HS-27A (cell line): ENCODE results near the gene BABAM2.
"Not testable (repeated sequence)": the region's sequence is repeated elsewhere in the genome, so short reads cannot be mapped to it uniquely, and the experiment has no call there.

Experiments used
- DNase-seq: peaks from one replicate; pipeline ENCODE4 v3.0.0-alpha.2; 2012; ENCODE audit warnings: low read depth, missing footprints

Gene BABAM2

DNA sequence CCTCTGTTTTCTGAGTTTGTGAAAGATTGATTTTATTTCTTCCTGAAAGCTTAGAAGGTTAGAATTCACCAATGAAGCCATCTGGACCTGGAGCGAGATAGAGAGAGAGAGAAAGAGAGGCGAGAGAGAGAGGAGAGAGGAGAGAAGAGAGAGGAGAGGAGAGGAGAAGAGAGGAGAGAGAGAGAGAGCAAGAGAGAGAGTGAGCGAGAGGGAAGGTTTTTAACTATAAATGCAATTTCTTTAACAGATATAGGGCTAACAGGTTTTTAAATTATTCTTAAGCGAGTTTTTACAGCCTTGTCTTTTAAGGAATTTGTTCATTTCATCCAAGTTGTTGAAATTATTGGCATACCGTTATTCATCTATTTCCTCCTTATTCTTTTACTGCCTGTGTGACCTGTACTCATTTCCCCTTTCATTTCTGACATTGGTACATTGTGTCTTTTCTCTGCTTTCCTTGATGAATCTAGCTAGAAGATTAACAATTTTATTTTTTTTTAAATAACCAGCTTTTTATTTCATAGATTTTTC is 56.1 kb downstream of the BABAM2 start:
- no peak for DNase-seq

- DNase-seq = no peak
Observed at GRCh38 chr2:27952070-27952469, 61.5 kb downstream of the BABAM2 start.

DNA sequence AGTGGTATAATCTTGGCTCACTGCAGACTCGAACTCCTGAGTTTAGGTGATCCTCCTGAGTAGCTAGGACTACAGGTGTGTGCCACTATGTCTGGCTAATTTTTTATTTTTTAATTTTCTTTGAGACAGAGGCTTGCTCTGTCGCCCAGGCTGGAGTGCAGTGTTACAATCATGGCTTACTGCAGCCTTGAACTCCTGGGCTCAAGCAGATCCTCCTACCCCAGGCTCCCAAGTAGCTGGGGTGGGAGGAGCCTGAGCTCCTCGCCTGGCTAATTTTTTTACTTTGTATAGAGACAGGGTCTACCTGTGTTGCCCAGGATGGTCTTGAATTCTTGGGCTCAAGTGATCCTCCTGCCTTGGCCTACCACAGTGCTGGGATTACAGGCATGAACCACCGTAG is 62.5 kb downstream of the BABAM2 start:
- no peak for DNase-seq

GRCh38 chr2:27954221-27954673 is 63.7 kb downstream of the BABAM2 start:
- DNase-seq = no peak

- peak; percentile 85 for DNase-seq
Observed at GRCh38 chr2:27954771-27955383, 64.3 kb downstream of the BABAM2 start.

DNA sequence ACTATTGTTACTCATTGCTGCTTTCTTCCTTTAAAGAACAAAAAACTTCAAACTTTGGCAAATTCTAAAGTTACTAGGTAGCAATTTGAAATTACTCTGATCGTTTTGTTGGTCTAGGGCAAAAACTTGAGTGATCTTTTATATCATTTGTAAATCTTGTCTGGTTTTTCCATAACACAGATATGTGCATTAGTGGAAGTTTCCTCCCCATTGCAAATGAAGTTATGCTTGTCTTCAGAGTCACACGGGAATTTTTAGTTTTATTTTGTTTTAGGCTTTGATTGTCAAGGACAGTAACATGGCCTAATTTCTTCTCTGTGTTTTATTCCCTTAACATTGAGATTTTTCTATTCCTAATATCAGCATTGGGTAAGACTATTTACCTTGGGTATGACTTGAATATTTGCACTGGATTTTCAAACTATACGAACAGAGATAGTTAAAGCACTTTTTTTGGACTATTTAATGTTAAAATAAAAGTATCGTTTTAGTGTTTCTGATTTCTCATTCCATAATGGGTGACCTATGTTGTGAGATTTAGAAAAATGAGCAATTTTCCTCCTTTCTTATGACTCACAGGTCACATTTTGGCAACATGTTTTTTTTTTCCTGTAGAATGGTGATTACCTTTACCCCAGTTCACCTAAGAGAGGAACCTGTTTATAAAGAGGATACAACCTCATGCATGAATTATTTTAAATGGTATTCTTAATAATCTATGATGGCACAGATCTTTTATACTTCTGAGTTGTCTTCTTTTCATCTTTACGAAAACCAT is 65.0 kb downstream of the BABAM2 start:
- DNase-seq = no peak

- DNase-seq = no peak
Observed at GRCh38 chr2:27956888-27957287, 66.4 kb downstream of the BABAM2 start.

DNA sequence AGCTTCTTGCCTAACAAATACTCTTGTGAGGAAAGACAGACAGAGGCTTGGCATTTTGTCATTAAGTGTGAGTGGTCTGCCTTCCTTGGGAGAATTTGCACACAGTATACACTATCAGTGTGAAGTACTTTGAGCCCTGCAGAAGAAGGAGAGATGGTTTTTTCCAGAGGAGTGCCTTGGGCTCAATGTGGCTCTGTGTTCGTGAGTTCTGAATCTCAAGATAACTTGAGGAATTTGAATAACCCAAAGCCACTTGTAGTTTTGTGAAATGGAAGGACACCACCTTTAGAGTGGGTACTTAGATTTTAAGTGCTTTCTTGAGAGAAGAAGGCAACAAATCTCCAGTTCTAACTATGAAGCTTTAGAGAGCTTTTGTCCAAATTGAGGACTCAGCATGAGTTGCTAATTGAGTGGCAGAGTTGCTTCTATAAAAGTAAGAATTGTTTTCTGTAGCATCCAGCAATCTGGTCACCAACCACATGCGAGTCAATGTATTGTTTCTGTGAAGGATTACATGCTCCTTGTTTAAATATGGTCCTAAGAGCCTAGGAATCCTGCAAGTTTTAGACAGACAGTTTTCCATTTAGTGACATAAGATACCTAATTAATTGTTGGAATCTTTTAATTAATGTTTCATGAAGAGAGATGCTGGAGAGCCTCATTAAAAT is 68.3 kb downstream of the BABAM2 start:
- DNase-seq = no peak

GRCh38 chr2:27959496-27959895 is 69.0 kb downstream of the BABAM2 start:
- DNase-seq = no peak

DNA sequence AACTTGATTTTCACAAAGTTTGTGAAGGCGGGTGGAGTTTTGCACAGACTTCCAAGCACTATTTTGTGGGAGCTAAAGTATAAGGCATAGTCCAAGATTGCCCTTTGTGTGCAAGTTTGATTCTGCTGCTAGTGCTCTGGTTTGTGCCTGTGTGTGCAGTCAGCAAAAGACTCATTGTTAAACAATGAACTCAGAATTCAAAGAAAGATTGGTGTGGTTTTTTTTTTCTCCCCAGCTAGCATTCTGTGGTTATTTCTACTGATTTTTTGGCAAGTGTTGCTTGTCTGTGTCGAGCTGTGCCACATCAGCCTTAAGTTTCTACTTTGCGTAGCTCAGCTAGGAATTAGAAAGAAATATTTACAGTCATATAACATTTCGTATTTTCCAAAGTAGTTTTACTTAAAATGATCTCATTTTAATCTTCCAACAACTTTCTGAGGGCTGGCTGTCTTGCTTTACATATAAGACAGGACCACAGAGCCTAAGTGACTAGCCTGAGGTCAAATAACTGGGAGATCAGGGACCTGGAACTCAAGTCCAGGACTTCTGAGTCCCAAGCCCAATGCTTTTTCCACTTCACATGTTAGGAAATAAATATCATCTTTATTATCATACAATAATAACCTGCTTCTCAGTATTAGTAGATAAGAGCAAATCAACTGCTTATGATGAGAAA is 69.8 kb downstream of the BABAM2 start:
- peak; percentile 70 for DNase-seq

DNA sequence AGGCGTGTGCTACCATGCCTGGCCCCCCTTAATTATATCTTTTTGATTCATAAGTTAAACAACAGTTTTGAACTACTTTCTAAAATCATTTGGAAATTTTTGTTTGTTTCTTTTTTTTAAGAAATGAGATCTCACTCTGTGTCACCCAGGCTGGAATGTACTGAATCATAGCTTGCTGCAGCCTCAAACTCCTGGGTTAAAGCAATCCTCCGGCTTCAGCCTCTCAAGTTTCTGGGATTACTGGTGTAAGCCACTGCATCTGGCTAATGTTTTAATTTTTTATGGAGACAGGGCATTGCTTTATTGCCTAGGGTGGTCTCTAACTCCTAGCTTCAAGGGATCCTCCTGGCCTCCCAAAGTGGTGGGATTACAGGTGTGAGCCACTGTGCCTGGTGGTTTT is 71.5 kb downstream of the BABAM2 start:
- no peak for DNase-seq

DNA sequence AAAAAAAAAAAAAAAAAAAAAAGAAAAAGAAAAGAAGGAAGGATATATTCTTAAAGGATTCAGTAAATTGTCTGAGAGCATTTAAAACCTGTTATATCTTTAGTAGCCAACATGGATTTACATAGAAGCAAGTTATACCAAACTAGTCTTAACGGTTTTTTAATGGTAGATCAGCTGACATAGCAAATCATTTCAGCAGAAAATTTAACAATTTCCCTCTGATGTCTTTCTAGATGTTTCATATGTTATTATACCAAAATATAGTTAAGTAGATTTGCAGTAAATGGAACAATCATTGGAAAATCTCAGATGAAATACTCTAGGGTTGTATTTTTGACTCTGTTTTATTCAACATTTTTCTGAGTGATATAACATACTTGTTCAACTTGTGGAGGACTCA is 72.9 kb downstream of the BABAM2 start:
- no peak for DNase-seq

DNA sequence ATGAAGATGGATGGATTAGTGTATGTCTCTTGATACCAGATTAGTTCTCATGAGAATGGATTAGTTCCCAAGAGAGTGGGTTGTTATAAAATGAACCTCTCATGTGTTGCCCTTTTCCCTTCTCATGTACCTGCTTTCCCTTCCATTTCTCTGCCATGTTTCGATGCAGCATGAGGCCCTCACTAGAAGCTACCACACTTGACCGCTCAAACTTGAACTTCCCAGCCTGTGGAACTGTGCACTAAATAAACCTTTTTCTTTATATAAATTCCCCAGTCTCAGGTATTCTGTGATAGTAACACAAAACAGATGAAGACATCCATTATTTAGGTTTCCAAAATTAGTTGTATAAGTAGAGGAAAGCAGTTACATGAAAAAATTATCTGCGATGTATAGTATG is 73.5 kb downstream of the BABAM2 start:
- DNase-seq = no peak

DNA sequence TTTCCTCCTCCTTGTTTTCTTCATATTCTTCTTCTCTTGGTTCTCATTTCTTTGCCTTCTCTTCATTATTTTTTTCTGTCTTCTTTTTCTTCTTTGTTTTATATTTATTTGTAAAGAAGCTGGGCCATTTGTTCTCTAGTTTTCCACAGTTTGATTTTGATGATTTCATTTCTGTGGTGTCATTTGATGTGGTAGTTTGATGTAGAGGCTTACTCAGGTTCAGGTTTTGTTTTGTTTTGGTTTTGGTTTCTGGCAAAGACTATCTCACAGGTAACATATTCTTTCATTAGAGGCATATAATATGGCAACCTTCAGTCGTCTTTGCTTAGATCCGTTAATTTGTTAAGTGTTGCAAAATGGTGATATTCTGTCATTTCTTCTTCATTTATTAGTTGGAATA is 75.3 kb downstream of the BABAM2 start:
- DNase-seq = no peak

DNA sequence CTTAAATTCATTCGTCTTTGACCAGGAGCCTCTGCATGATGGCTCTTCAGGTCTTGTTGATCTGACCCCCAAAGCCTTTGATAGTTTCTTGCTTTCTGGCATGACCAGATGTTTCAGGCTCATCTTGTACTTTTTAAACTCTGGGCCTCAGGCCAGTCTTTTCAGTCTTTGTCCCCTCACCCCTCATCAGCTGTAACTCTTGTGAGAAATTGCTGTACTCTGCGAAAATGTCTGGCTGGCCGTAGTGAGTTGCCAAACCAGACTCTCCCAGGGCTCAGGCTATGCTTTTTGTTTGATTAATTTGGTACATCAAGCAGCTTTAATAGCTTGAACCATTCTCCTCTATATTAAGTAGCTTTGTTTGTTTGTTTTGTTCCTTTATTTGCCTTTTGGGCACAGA is 75.9 kb downstream of the BABAM2 start:
- no peak for DNase-seq

GRCh38 chr2:27967076-27967475 is 76.5 kb downstream of the BABAM2 start:
- DNase-seq = no peak

DNA sequence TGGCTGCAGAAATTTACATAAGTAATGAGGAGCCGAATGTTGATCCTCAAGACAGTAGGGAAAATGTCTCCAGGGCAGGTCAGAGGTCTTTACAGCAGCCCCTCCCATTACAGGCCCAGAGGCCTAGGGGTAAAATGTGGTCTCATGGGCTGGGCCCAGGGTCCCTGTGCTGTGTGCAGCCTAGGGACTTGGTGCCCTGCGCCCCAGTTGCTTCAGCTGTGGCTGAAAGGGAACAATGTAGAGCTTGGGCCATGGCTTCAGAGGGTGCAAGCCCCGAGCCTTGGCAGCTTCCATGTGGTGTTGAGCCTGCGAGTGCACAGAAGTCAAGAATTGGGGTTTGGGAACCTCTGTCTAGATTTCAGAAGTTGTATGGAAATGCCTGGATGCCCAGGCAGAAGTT is 77.5 kb downstream of the BABAM2 start:
- not testable (repeated sequence) for DNase-seq

- DNase-seq = not testable (repeated sequence)
Observed at GRCh38 chr2:27968957-27969356, 78.4 kb downstream of the BABAM2 start.

DNA sequence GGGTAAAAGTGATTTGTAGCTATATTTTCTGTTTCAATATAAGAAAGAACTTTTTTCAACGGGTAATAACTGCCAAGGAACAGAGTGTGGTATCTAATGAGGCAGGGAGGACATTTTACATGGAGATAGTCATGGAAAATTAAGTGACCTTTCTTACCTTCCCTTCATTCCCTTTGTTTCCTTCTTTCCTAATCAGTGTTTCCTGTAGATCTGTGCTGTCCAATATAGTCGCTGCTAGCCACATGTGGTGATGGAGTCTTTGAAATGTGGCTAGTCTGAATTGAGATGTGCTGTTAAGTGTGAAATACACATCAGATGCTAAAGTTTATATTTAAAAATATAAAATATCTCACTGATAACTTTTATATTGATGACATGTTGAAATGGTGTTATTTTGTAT is 81.8 kb downstream of the BABAM2 start:
- no peak for DNase-seq

DNA sequence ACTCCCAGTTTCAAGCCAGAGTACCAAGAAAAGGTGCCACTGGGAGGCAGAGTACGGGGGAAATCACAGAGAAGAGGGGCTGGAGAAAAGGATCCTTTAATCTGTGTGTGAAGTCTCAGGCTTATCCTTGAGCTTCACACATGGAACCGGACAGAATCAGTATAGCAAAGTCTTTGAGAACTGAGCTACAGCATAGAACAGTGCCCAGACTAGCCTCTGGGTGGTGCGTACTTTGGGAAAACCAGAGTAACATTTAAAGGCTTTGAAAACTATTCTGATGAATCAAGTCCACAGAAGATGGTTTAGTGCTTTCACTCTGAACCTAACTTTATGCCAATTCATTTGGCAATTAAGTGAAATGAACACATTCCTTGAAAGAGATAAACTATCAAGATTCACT is 83.1 kb downstream of the BABAM2 start:
- no peak for DNase-seq

- no peak for DNase-seq
Observed at GRCh38 chr2:27976308-27976707, 85.8 kb downstream of the BABAM2 start.

- DNase-seq = peak; percentile 90
Observed at GRCh38 chr2:27977731-27978312, 87.3 kb downstream of the BABAM2 start.
